Measurements from ENCODE around the gene FAM184A.

DNA sequence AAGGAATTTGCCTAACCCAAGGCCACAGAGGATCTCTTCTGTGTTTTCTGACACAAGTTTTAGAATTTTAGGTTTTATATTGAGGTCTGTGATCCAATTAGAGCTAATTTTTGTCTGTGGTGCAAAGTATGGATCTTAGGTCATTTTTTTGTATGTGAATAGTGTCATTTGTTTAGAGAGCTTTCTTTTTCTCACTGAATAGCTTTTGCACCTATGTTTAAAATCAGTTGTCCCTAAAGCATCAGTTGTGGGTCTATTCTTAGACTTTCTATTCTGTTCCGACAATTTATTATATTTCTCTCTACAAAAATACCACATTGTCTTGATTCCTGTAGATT lies 143.2 kb downstream of the FAM184A start:
- TF ChIP-seq SP1 (IDR thresholded peaks at IDR 0.05) (no peak), HDGF (IDR thresholded peaks at IDR 0.05; ENCODE audit: borderline replicate concordance) (no peak), L3MBTL2 (conservative IDR thresholded peaks at IDR 0.05) (no peak), FOXM1 (IDR thresholded peaks at IDR 0.05; ENCODE audit: borderline replicate concordance) (no peak), BHLHE40 (IDR thresholded peaks at IDR 0.05; ENCODE audit: borderline replicate concordance) (no peak)

Data from HEK293T (cell line).